Heart right ventricle (tissue), 16 donors: Measurements from ENCODE around the gene MTA2. TPM values are rescaled to one million over a fixed set of nuclear protein-coding genes. Genes with fewer than 3 reads are reported as not detected.
"Not testable (repeated sequence)": the region's sequence is repeated elsewhere in the genome, so short reads cannot be mapped to it uniquely, and the experiment has no call there.

Experiments used
- ATAC-seq, 8 donors: fragments of 200-7000 bp; cut with Tn5 transposase; one replicate each; pipeline ENCODE4 v1.9.1; 2020; ENCODE audit warnings: mild to moderate bottlenecking in 8 of 8, moderate library complexity in 8 of 8, moderate number of reproducible peaks in 1 of 8
- DNase-seq, 2 donors: peaks; one replicate each; pipeline ENCODE4 v3.0.0-alpha.2; 2020
- H3K27ac ChIP-seq, 10 donors: fragments of 200-600 bp; sonication (generic) in 2 of 10; one replicate each; pipeline versions ENCODE4 v1.5.0 to v1.8.0; 2020 to 2022; ENCODE audit warnings: mild to moderate bottlenecking in 3 of 10
- H3K27me3 ChIP-seq, 7 donors: fragments of 200-600 bp; one replicate each; pipeline ENCODE4 v1.8.0; 2021 to 2022; ENCODE audit warnings: mild to moderate bottlenecking in 2 of 7
- H3K36me3 ChIP-seq, 9 donors: fragments of 200-600 bp; sonication (generic) in 1 of 9; one replicate each; pipeline versions ENCODE4 v1.5.0 to v1.8.0; 2020 to 2022; ENCODE audit warnings: mild to moderate bottlenecking in 2 of 9
- H3K4me1 ChIP-seq, 9 donors: fragments of 200-600 bp; sonication (generic) in 1 of 9; one replicate each; pipeline versions ENCODE4 v1.5.0 to v1.8.0; 2020 to 2022; ENCODE audit warnings: mild to moderate bottlenecking in 4 of 9
- H3K4me3 ChIP-seq, 10 donors: fragments of 200-600 bp; sonication (generic) in 2 of 10; one replicate each; pipeline versions ENCODE4 v1.5.0 to v1.8.0; 2020 to 2022; ENCODE audit warnings: mild to moderate bottlenecking in 7 of 10, moderate library complexity in 2 of 10
- H3K9me3 ChIP-seq, 11 donors: fragments of 200-600 bp in 10 of 11; sonication (generic) in 2 of 11; one replicate each; pipeline versions ENCODE4 v1.5.0 to v1.8.0; 2013 to 2022; ENCODE audit warnings: mild to moderate bottlenecking in 2 of 11, control low read depth in 1 of 11, moderate library complexity in 1 of 11
- WGBS, 2 donors: extraction: QIAGEN DNeasy Blood & Tissue Kit; methylation state at CpG; one replicate each; pipeline ENCODE4 v1.1.7; 2013; ENCODE audit warnings: inconsistent platforms in 1 of 2; 5-methylcytosine and 5-hydroxymethylcytosine counted together
- intact Hi-C, 10 donors: fragments of 100-400 bp; cut with DNase I; formaldehyde crosslinking; loops; one replicate each; pipeline versions ENCODE4 v1.11.1 to v1.14.2; 2022
- polyA plus RNA-seq, 2 donors: library from polyadenylated mRNA; stranded (reverse); fragments of 200-250 nt; gene quantifications; one replicate each; pipeline ENCODE4 v1.2.3, GENCODE V29; 2013
- total RNA-seq, 10 donors: library from RNA; stranded (reverse); fragmentation: NEBNext Ultra II Directional in 3 of 10; extraction: Animal tissue kit (Norgen Biotek cat#: 25700) in 3 of 10; gene quantifications; one replicate each; pipeline versions ENCODE4 v1.2.1 to v1.2.4, GENCODE V29; 2021 to 2023
- TF ChIP-seq, protein P1 (sequence below), 9 donors: fragments of 200-600 bp; sonication (generic) in 2 of 9; IDR thresholded peaks; one replicate each; pipeline versions ENCODE4 v1.5.0 to v1.8.0; 2021 to 2022; ENCODE audit warnings: antibody characterized with exemption in 9 of 9, mild to moderate bottlenecking in 5 of 9, moderate library complexity in 1 of 9
- donor health status: Arrhythmogenic right ventricular cardiomyopathy.
- donor health status: ischemic (EF 13 %, LVEDD 7.1; RV severe dilation, severe dysfunction).
- donor health status: healthy with polysubstance abuse.
- donor health status: DM: no; HTN: yes; CAD: no.
- donor health status: DM: no; HTN: no; CAD: no.
- donor health status: ischemic (EF 25% LVEDD 6.9; RV normal size, moderate dysfunction).
- donor health status: ischemic (EF 25% LVEDD 5.7; RV mildly dilated, moderate dysfunction).
- donor health status: healthy.
- donor health status: DM: yes; HTN: yes; CAD: no.
- donor health status: Ischemic cardiomyopathy.
- donor health status: ischemic (EF 35%, LVEDD 5.7; RV mildly dilated, moderate dysfunction).
- donor health status: nonischemic (EF 11% LVEDD 7.7; RV severe dilation, severe dysfunction).
- donor health status: DM: yes; HTN: yes; CAD: no.
- donor health status: PGD.
- donor health status: ischemic (EF 29% LVEDD 5.4; RV normal size, mild dysfunction).
- donor health status: nonischemic (EF 23%, LVEDD 6.1; RV moderate dilation, normal function).

The MTA2 gene
- total and polyA plus RNA-seq, 12 donors, result 22.1 to 45.3 (median 29.8) TPM

DNA sequence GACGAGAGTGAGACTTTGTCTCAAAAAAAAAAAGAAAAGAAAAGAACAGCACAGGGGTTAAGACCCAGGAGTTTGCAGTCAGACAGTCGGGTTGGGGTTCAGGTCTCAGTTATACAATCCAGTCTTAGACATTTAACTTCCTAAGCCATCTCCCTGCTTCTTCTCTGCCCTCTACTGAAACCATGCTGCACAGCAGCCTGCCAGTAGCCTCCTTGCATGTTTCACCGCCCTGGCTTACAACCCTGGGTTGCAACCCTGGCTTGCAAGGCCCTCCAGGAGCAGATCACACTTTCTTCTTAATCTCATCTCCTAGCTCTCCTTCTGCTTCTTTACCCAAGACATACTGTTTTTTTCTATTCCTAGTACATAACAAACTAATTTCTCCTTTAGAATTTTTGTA, 26.0 kb upstream of the MTA2 start:
- peaks cover 0 to 1% (median 0%) of the 10 kb centered on the region in 9 donors for H3K4me1 ChIP-seq
- intact Hi-C loops, result no loop called here
- no peak for DNase-seq
- H3K36me3 ChIP-seq, result peaks cover 8 to 82% (median 58%) of the 10 kb centered on the region in 9 donors
- 85 to 86% methylated on average over 3 of the region's 3 CpGs for WGBS, 2 donors
- no peaks in the 10 kb centered on the region for H3K9me3 ChIP-seq
- no peak overlapping the region for H3K27ac ChIP-seq
- no peak for ATAC-seq
- H3K4me3 ChIP-seq, result no peak overlapping the region
- no peaks in the 10 kb centered on the region for H3K27me3 ChIP-seq
- TF ChIP-seq, protein P1, sequence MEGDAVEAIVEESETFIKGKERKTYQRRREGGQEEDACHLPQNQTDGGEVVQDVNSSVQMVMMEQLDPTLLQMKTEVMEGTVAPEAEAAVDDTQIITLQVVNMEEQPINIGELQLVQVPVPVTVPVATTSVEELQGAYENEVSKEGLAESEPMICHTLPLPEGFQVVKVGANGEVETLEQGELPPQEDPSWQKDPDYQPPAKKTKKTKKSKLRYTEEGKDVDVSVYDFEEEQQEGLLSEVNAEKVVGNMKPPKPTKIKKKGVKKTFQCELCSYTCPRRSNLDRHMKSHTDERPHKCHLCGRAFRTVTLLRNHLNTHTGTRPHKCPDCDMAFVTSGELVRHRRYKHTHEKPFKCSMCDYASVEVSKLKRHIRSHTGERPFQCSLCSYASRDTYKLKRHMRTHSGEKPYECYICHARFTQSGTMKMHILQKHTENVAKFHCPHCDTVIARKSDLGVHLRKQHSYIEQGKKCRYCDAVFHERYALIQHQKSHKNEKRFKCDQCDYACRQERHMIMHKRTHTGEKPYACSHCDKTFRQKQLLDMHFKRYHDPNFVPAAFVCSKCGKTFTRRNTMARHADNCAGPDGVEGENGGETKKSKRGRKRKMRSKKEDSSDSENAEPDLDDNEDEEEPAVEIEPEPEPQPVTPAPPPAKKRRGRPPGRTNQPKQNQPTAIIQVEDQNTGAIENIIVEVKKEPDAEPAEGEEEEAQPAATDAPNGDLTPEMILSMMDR (IDR thresholded peaks at IDR 0.05), result peak in 1 of 9 donors; percentile 8

- H3K27ac ChIP-seq, result peak overlapping the region; percentile 44 to 95 (median 89)
- no peaks in the 10 kb centered on the region for H3K9me3 ChIP-seq
- WGBS, 2 donors, result 74 to 84% methylated on average over 7 of the region's 7 CpGs
- H3K36me3 ChIP-seq, result peaks cover 0 to 42% (median 18%) of the 10 kb centered on the region in 9 donors
- no peak for ATAC-seq
- no peak for DNase-seq
- H3K4me1 ChIP-seq, result peaks cover 4 to 27% (median 21%) of the 10 kb centered on the region in 9 donors
- TF ChIP-seq, protein P1 (IDR thresholded peaks at IDR 0.05), result no peak
- peak overlapping the region in 7 of 10 donors; percentile 64 to 92 (median 74) for H3K4me3 ChIP-seq
- H3K27me3 ChIP-seq, result no peaks in the 10 kb centered on the region
- intact Hi-C loops, result loop anchor here in 3 of 10 donors (1.0 to 2.0 kb wide), 3 partner anchors 20 to 31 kb away; partner anchors contain the start of genes GANAB (in 2 of the 3) and TUT1 (in 1 of the 3)
Measured at GRCh38 chr11:62622476-62623089, 20.9 kb upstream of the MTA2 start.

DNA sequence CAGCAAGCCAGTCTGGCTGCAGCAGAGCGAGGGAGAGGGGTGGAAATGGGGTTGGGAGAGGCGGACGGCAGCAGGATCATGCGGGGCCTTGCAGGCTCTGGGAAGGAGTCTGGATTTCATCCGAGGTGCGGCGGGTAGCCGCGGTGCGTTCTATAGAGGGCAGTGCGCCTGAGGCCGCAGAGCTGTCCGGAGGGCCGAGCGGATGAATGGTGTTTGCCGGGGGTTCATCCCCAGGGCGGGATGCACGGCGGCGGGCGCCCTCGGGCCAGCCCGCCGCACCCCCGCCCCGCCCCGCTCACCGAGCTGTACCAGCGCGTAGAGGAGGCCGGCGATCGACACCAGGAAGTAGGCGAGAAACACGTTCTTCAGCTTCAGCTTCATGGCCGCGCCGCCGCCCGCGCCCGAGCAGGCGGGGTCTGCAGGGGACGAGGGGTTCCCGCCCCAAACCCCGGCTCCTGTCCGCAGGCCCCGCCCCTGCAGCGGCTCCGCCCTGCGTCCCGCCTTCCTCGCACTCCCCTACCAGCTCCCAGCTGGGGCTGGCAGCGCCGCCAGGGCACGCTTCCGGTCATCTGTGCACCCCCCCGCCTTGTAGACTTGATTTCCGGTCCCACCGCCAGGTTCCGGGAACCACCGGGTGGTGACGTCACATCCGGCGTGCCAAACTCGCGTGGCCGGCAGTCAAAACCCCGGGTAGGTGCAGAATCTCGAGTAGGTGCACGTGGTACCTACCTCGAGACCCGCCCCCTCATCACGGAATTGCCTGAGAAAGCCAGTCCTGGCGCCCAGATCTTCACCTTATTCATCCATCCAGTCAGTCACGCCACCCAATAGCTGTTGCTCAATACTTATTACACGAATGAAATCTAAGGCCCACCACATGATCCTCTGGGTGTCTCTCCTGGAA, 20.2 kb upstream of the MTA2 start, which contains the start of gene B3GAT3:
Gene B3GAT3, minus strand, starts transcription at position 420 of the 904 bp plus-strand sequence. Its CDS starts 39 bp downstream, at position 381.
- Histone ChIP-seq H3K4me3 (peak within 1 kb of the TSS; percentile 50 to 92 (median 74)), H3K36me3 (peaks cover 0 to 42% (median 21%) of the 10 kb centered on the region in 9 donors), H3K9me3 (no peaks in the 10 kb centered on the region), H3K4me1 (peaks cover 4 to 27% (median 21%) of the 10 kb centered on the region in 9 donors), H3K27me3 (no peaks in the 10 kb centered on the region), H3K27ac (peak within 1 kb of the TSS; percentile 44 to 95 (median 89))
- TF ChIP-seq, protein P1 (IDR thresholded peaks at IDR 0.05), result peak in 3 of 9 donors; percentile 9 to 11 (median 9)
- DNase-seq, result peak; percentile 96 to 98
- 1% methylated on average over 61 to 77 of the region's 77 CpGs for WGBS, 2 donors
- intact Hi-C loops, result loop anchor here in 3 of 10 donors (1.0 to 2.0 kb wide), 3 partner anchors 21 to 31 kb away; partner anchors contain the start of genes GANAB (in 2 of the 3) and TUT1 (in 1 of the 3)
- peak; percentile 97 to 99 (median 98) for ATAC-seq

- intact Hi-C loops, result no loop called here
- peak overlapping the region; percentile 44 to 95 (median 89) for H3K27ac ChIP-seq
- H3K27me3 ChIP-seq, result no peaks in the 10 kb centered on the region
- TF ChIP-seq, protein P1 (IDR thresholded peaks at IDR 0.05), result no peak
- DNase-seq (no peak), ATAC-seq (no peak)
- H3K36me3 ChIP-seq, result peaks cover 0 to 42% (median 17%) of the 10 kb centered on the region in 9 donors
- 31 to 34% methylated on average over 8 of the region's 8 CpGs for WGBS, 2 donors
- peak overlapping the region; percentile 50 to 92 (median 74) for H3K4me3 ChIP-seq
- no peaks in the 10 kb centered on the region for H3K9me3 ChIP-seq
- H3K4me1 ChIP-seq, result peaks cover 4 to 27% (median 21%) of the 10 kb centered on the region in 9 donors
Measured at GRCh38 chr11:62621027-62621566, 19.4 kb upstream of the MTA2 start.

GRCh38 chr11:62616957-62617356, 15.3 kb upstream of the MTA2 start:
- H3K9me3 ChIP-seq, H3K4me3 ChIP-seq, H3K27me3 ChIP-seq, DNase-seq, H3K27ac ChIP-seq, intact Hi-C loops, ATAC-seq: not testable (repeated sequence)
- WGBS, 2 donors, result 98% methylated on average over 14 of the region's 14 CpGs
- Histone ChIP-seq H3K4me1 (peaks cover 7 to 30% (median 20%) of the 10 kb centered on the region in 9 donors), H3K36me3 (peaks cover 0 to 44% (median 10%) of the 10 kb centered on the region in 9 donors)
